Measurements from ENCODE around the gene NAV2. TPM values are rescaled to one million over a fixed set of nuclear protein-coding genes. Genes with fewer than 3 reads are reported as not detected.

The NAV2 gene
- polyA plus RNA-seq, 1 donor (not counting 4 experiments of a cell fraction or from before 2014, with no cell fraction given): 4.0 TPM

DNA sequence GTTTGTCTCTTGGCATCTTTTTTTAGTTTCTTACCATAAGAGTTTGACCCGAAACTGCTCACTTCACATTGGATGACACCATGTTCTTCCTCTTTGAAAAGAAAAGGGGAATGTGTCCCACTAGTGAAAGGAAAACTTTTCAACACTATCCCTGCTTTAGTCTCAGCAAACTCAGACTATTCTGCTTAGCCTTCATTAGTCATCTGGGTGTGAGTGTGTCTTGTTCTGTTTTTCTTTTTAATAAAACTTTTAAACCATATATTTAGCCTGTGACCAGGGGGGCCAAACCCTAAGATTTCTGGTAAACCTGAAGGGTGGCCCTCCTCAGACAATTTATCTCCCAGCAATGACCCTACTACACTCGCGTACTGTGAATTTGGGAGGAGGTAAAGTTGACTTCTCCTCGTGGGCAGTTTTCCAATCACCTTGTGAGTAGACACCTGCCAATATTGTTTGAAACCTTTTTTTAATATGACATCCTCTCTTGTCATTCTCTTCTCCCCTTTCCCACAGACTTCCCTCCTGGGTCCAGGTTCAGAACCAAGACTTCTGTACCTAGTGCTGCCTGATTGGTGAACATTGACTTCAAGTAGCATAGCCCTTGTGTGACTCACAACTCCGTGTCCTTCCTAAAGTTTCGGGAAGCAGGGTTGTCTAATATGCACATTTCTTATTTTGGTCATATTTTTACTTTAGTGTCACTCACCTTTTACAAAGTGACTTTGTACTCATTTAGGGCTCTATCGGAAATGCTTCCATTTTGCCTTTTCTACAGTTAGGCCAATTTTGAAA is 407.7 kb downstream of the NAV2 start:
- H2AFZ ChIP-seq (ENCODE audit: control insufficient read depth, low read length): no peak overlapping the region
- H3K4me1 ChIP-seq (ENCODE audit: control insufficient read depth, extremely low read depth, insufficient read depth, low read length): no peaks in the 10 kb centered on the region
- no peak overlapping the region for H3K9ac ChIP-seq (ENCODE audit: control insufficient read depth, extremely low read depth, insufficient read depth, low read length)
- no peaks in the 10 kb centered on the region for H3K9me1 ChIP-seq (ENCODE audit: control insufficient read depth, extremely low read depth, insufficient read depth, low read length)
- H4K20me1 ChIP-seq (ENCODE audit: control insufficient read depth, extremely low read depth, insufficient read depth, low read length): no peaks in the 10 kb centered on the region
- H3K4me2 ChIP-seq (ENCODE audit: control insufficient read depth, extremely low read depth, insufficient read depth, low read depth, low read length): no peak overlapping the region
- no peaks in the 10 kb centered on the region for H3K27me3 ChIP-seq (ENCODE audit: control insufficient read depth, extremely low read depth, insufficient read depth, low read length)
- dilution Hi-C loops (cut with MboI; ENCODE audit: extremely low pct_ligation_motif_present, low sequenced_read_pairs): no loop called here
- no peak for FAIRE-seq
- no peak overlapping the region for H3K4me3 ChIP-seq (ENCODE audit: control insufficient read depth in 2 of 3, extremely low read depth in 1 of 3, insufficient read depth in 2 of 3, low read depth in 1 of 3, low read length in 3 of 3)
- H3K9me3 ChIP-seq (ENCODE audit: control insufficient read depth, low read depth, low read length): no peaks in the 10 kb centered on the region
- H3K79me2 ChIP-seq (ENCODE audit: control insufficient read depth, insufficient read depth, low read length): no peaks in the 10 kb centered on the region
- no peak for TF ChIP-seq CTCF (optimal IDR thresholded peaks at IDR 0.05 in 1 of 3, IDR thresholded peaks at IDR 0.05 in 1 of 3, conservative IDR thresholded peaks at IDR 0.05 in 1 of 3; ENCODE audit: extremely low read depth in 1 of 3, insufficient read depth in 2 of 3, low read length in 3 of 3)
- TF ChIP-seq EZH2 (IDR thresholded peaks at IDR 0.05; ENCODE audit: low read length): no peak
- DNase-seq (ENCODE audit: low read depth, low spot score): no peak
- H3K27ac ChIP-seq (ENCODE audit: control insufficient read depth, insufficient read depth, low read length): no peak overlapping the region
- H3K36me3 ChIP-seq (ENCODE audit: control insufficient read depth in 2 of 2, extremely low read depth in 1 of 2, insufficient read depth in 2 of 2, low read length in 2 of 2): peaks cover 8 to 16% of the 10 kb centered on the region in 2 experiments

GRCh38 chr11:20122131-20122530 is 409.5 kb downstream of the NAV2 start:
- no peak for DNase-seq (ENCODE audit: low read depth, low spot score)
- Histone ChIP-seq H3K36me3 (ENCODE audit: control insufficient read depth in 2 of 2, extremely low read depth in 1 of 2, insufficient read depth in 2 of 2, low read length in 2 of 2) (peaks cover 8 to 13% of the 10 kb centered on the region in 2 experiments), H3K79me2 (ENCODE audit: control insufficient read depth, insufficient read depth, low read length) (no peaks in the 10 kb centered on the region), H3K9me1 (ENCODE audit: control insufficient read depth, extremely low read depth, insufficient read depth, low read length) (no peaks in the 10 kb centered on the region), H3K4me2 (ENCODE audit: control insufficient read depth, extremely low read depth, insufficient read depth, low read depth, low read length) (no peak overlapping the region), H3K9ac (ENCODE audit: control insufficient read depth, extremely low read depth, insufficient read depth, low read length) (no peak overlapping the region), H3K9me3 (ENCODE audit: control insufficient read depth, low read depth, low read length) (no peaks in the 10 kb centered on the region), H2AFZ (ENCODE audit: control insufficient read depth, low read length) (no peak overlapping the region), H3K4me3 (ENCODE audit: control insufficient read depth in 2 of 3, extremely low read depth in 1 of 3, insufficient read depth in 2 of 3, low read depth in 1 of 3, low read length in 3 of 3) (no peak overlapping the region), H3K27ac (ENCODE audit: control insufficient read depth, insufficient read depth, low read length) (no peak overlapping the region), H4K20me1 (ENCODE audit: control insufficient read depth, extremely low read depth, insufficient read depth, low read length) (no peaks in the 10 kb centered on the region), H3K4me1 (ENCODE audit: control insufficient read depth, extremely low read depth, insufficient read depth, low read length) (peaks cover 10% of the 10 kb centered on the region), H3K27me3 (ENCODE audit: control insufficient read depth, extremely low read depth, insufficient read depth, low read length) (no peaks in the 10 kb centered on the region)
- TF ChIP-seq EZH2 (IDR thresholded peaks at IDR 0.05; ENCODE audit: low read length): no peak
- no peak for TF ChIP-seq CTCF (optimal IDR thresholded peaks at IDR 0.05 in 1 of 3, IDR thresholded peaks at IDR 0.05 in 1 of 3, conservative IDR thresholded peaks at IDR 0.05 in 1 of 3; ENCODE audit: extremely low read depth in 1 of 3, insufficient read depth in 2 of 3, low read length in 3 of 3)
- dilution Hi-C loops (cut with MboI; ENCODE audit: extremely low pct_ligation_motif_present, low sequenced_read_pairs): no loop called here
- FAIRE-seq: no peak
